GM21381 (cell line): Measurements from ENCODE around the gene LARGE1.

Experiments
- ATAC-seq: cut with Tn5 transposase; IDR thresholded peaks from one replicate; pipeline ENCODE4 v1.9.1; 2021; ENCODE audit warnings: mild to moderate bottlenecking, moderate library complexity; ENCODE audit not compliant: unreplicated experiment

Gene LARGE1

GRCh38 chr22:33739516-33739915, 180.8 kb downstream of the LARGE1 start:
- ATAC-seq = no peak

DNA sequence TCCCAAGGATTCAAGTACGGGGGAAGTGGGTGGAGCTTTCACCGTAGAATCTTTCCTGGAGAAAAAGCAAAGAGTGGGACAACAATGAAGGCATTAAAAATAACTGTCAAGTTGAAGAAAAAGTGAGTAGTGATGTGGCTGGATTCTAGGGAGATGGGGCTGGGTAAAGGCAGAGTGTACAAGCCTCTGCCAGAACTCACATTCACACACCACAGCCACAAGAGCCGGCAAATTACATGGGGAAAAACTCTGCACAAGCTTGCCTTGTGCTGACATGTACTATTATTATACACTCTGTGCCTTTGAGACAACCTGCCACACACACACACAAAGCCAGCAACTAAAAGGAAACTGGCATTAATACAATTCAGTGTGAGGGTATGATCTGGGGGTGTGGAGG, 182.6 kb downstream of the LARGE1 start:
- ATAC-seq = no peak

GRCh38 chr22:33735978-33736377, 184.3 kb downstream of the LARGE1 start:
- no peak for ATAC-seq

DNA sequence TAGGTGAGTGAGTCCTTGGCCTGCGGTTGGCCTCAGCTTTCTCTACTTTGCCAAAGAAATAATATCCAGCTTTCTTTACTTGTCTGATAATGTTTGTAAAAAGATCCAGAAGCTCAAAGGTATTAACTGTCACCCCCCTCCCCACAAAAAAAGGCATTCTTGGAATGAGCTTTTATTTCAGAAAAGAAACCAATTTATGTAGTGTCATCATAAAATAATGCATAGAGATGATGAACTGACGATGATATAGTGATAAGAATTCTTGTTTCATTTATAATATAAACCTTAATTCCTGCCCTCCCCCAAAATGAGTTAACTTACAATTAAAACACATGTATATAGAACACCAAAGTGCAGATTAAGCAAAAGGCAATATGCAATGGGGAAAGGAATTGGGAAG, 191.4 kb downstream of the LARGE1 start:
- ATAC-seq = no peak

GRCh38 chr22:33726294-33726734, 194.0 kb downstream of the LARGE1 start:
- no peak for ATAC-seq

DNA sequence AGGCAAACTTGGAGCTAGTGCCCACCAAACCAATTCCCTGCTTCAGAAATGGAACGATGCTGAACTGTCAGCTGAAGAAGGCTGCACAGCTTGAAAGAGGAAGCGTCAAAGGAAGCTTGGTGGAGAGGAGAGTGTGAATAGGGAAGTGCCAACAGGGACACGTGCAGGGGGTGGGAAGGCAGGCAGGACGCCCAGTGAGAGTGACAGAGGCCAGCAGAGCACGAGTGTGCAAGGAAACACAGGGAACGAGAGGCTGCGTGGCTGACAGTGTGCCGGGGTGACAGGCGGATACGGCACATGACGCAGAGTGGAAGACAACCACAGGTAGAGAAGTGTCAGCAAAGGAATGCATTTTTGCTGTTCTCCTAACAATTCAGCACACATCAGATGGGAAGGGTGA, 196.4 kb downstream of the LARGE1 start:
- ATAC-seq = no peak

- no peak for ATAC-seq
These were observed 197.5 kb downstream of the LARGE1 start for GRCh38 chr22:33722816-33723215.

- no peak for ATAC-seq
These were observed 200.0 kb downstream of the LARGE1 start for GRCh38 chr22:33720166-33720878.

DNA sequence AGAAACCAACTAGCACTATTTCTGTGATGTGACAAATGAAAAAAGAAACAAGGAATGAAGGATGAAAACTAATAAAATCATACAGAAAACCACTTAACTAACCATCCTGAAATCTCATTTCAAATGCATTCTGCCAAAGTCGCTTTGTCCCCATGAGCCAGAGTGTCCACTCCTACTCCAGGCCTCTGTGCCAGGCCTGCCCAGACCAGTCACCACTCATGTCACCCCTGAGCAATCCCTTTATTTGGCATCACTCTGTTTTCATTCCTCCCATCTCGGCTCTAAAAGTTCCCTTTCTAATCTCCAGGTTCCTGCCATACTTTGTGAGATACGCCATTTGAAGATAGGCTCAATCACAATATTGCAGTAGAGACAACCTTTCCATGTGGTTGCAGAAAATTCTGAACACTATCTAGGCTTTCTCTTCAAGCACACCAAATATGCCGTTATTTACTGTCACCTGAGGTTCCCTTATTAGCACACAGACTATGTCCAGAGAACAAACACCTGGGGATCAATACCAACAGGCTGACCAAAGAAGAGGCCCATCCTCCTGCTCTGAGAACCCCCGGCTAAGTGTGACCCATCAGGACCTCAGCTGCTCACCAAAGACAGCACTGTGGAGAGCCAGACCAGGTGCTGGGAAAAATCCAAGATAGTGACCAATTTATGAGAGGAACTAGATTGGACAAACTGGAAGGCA, 202.4 kb downstream of the LARGE1 start:
- no peak for ATAC-seq

DNA sequence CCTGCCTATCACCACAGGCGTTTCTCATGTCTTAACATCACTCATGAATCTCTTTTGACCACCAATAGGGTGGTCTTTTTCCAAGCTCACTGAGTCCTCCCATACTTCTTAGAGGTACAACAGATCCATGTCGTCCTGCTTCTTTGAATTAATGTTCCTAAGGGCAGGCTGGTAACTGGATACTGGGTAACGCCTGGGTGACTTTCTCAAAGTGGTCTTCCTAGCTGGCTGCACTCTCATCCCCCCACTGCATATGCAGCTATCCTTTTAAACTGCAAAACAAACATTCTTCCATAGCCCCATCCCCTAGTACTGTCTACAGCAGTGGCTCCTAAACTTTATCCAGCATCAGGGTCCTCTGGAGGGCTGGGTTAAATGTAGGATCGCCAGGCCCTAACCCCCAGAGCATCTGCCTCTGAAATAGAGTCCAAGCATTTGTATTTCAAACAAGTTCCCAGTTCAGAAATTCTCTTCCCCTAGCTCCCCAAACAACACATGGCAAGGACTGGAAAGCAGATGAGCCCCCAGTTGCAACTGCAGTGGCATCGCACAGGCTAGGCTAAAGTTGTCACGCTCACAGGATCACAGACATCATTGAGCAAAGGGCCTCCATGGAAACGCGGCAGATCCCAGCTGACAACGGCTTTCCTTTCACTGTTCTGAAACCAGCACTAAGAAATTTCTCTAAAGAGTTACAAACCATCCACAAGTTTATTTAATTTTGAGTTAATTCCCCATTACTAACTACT, 204.9 kb downstream of the LARGE1 start:
- no peak for ATAC-seq

DNA sequence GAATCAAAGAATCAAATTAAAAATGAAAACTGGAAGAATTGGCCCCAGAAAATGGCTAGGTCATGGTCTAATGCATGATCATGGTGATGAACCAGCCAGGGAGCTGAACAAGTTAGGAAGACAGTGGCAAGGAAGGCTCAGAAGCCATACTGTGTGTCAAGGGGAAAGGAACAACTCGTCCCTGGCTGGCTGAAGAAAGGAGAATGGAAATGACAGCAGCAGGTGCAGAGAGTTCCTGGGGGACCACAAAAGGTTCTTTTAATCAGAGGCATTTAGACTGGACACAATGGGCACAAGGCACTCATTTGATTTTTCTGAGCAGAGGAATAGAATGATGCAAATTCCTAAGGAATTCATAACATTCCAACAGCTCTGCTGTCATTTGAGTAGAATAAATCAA, 209.9 kb downstream of the LARGE1 start:
- no peak for ATAC-seq

- no peak for ATAC-seq
These were observed 212.7 kb downstream of the LARGE1 start for GRCh38 chr22:33707581-33707980.

GRCh38 chr22:33706100-33706499, 214.2 kb downstream of the LARGE1 start:
- ATAC-seq = no peak

DNA sequence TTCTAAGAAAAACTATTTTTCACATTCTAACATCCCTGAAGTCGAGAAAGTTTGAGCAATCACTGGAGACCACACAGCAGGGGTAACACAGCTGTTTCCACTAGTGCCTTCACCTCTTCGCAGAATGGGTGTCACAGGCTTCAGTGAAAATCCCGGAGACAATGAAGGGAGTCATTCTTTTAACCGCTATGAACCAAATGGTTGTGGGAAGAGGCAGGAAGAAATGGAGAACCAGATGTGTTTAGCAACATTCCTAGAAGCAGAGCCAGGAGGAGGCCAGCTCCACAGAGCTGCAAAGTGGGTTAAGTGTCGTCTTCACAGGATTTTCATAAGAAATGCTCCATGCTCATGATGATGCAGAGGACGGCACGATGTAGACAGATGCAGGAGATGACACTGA, 221.1 kb downstream of the LARGE1 start:
- no peak for ATAC-seq

DNA sequence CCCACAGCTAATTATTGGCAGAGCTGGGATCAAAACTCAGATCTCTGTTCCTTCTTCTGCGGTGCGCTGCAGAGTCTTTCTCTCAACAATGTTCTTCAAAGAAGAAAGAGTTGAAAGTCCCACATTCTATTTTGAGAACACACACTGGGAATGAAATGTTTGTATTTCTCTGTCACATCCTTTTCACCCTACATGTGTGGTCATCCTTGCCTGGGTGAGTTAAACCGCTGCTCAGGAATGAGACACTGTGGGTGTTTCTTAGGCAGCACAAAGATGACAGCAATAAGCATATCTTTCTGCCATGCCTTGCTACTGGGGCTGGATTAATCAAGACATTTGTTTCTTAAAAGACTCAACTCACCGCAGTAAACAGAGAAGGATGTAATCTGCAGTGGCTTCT, 222.6 kb downstream of the LARGE1 start:
- no peak for ATAC-seq

DNA sequence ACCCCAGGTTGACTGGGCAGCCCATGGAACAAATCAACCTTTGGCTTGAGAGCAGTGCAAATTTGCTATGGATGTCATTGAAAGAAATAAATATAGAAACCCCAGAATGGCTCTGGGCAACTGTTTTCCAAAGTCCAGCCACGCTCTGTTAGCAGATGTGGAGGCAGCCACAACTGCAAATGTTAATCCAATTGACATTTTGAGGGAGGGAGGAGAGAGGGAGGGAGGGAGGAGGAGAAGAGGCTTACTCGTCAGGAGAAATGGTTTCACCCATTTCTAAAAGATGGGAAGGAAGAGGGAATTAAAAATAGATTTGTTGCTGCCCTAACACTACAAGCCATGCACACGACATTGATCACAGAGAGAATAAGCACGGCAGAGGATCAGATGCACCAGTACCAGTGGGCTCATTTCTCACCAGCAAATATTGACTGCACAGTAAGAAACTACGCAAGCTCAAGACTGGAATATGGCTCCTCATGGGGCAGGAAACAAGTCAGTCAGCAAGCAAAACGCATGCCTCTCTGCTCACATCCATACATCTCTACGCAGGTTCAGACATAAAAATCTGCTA, 229.1 kb downstream of the LARGE1 start:
- ATAC-seq = no peak

- no peak for ATAC-seq
These were observed 231.4 kb downstream of the LARGE1 start for GRCh38 chr22:33688903-33689302.

- no peak for ATAC-seq
These were observed 232.8 kb downstream of the LARGE1 start for GRCh38 chr22:33687464-33687863.

- no peak for ATAC-seq
These were observed 236.2 kb downstream of the LARGE1 start for GRCh38 chr22:33684087-33684486.

DNA sequence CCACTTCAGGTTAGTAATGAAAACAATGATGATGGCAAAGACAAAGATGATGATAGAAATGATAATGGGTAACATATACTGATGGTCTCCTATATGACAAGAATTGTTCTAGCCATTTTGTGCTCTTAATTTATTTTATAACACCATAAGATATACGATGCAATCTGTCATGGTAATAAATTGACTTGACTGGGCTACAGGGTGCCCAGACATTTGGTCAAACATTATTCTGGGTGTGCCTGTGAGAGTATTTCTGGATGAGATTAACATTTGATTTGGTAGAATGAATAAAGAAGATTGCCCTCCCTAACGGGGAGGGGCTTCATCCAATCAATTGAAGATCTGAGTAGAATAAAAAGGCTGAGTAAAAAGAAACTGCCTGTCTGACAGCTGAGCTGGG, 237.3 kb downstream of the LARGE1 start:
- no peak for ATAC-seq

DNA sequence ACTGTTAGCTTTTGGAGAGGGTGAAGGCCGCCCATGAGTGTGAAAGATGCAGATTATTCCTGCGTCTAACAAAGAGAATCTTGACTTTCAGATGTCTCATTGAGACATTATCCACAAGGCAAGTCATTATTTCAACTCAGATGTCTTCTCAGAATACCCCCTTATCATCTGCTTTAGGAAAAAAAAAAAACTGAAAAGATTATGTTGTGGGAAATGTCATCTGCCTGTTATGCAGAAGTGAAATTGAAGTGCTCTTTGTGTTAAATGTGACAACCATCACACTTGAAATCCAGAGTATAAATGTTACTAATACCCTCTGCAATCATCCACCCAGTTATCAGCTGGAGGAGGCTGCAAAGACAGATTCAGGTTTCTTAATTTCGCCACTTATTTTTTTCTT, 239.6 kb downstream of the LARGE1 start:
- ATAC-seq = no peak

GRCh38 chr22:33678523-33678922, 241.8 kb downstream of the LARGE1 start:
- no peak for ATAC-seq
